MV-4-11 (cell line): ENCODE data around the gene AXIN1.
"Not testable (repeated sequence)": the region's sequence is repeated elsewhere in the genome, so short reads cannot be mapped to it uniquely, and the experiment has no call there.

Experiments
- DNase-seq: peaks from one replicate; lab custom pipeline; 2025; lab: John Stamatoyannopoulos, UW

The AXIN1 gene

GRCh38 chr16:283033-283805 lies 69.3 kb downstream of the AXIN1 start, which contains the start of gene PDIA2:
Gene PDIA2 (plus strand): TSS chr16:283164. CDS start chr16:283170, 6 bp downstream.
- no peak for DNase-seq

GRCh38 chr16:282491-282890 lies 70.0 kb downstream of the AXIN1 start:
- DNase-seq: no peak

- no peak for DNase-seq
Measured at GRCh38 chr16:281660-282255, 70.8 kb downstream of the AXIN1 start.

- DNase-seq: no peak
Measured at GRCh38 chr16:280991-281659, 71.4 kb downstream of the AXIN1 start.

- no peak for DNase-seq
Measured at GRCh38 chr16:280552-280951, 72.0 kb downstream of the AXIN1 start, which contains the start of gene ARHGDIG. Gene ARHGDIG (plus strand): TSS chr16:280591. CDS start chr16:280681, 90 bp downstream.

GRCh38 chr16:280005-280460 lies 72.5 kb downstream of the AXIN1 start:
- DNase-seq: no peak

GRCh38 chr16:279531-279930 lies 73.0 kb downstream of the AXIN1 start:
- no peak for DNase-seq

- peak; percentile 34 for DNase-seq
Measured at GRCh38 chr16:278863-279366, 73.6 kb downstream of the AXIN1 start.

GRCh38 chr16:276426-277077 lies 76.0 kb downstream of the AXIN1 start:
- DNase-seq: no peak

GRCh38 chr16:275786-276232 lies 76.7 kb downstream of the AXIN1 start, which contains the start of gene RGS11:
Gene RGS11 (minus strand): TSS chr16:275944. CDS start chr16:275911, 33 bp downstream.
- no peak for DNase-seq

- DNase-seq: no peak
Measured at GRCh38 chr16:275041-275641, 77.4 kb downstream of the AXIN1 start.

- no peak for DNase-seq
Measured at GRCh38 chr16:273547-274421, 78.7 kb downstream of the AXIN1 start.

- DNase-seq: no peak
Measured at GRCh38 chr16:272633-273546, 79.6 kb downstream of the AXIN1 start.

- DNase-seq: no peak
Measured at GRCh38 chr16:270381-271255, 81.9 kb downstream of the AXIN1 start.

- no peak for DNase-seq
Measured at GRCh38 chr16:269061-269796, 83.3 kb downstream of the AXIN1 start.

- no peak for DNase-seq
Measured at GRCh38 chr16:268141-269053, 84.1 kb downstream of the AXIN1 start.

- not testable (repeated sequence) for DNase-seq
Measured at GRCh38 chr16:267562-267961, 85.0 kb downstream of the AXIN1 start.
